HepG2 (cell line): ENCODE results near the gene PDE9A. TPM values are rescaled to one million over a fixed set of nuclear protein-coding genes. Genes with fewer than 3 reads are reported as not detected.

Source experiments
- BRD4 ChIP-seq: sonication (generic); formaldehyde crosslinking; IDR thresholded peaks from 2 replicates; pipeline ENCODE4 v1.4.0; 2020; ENCODE audit warnings: missing genetic modification reagents
- CHD2 ChIP-seq: IDR thresholded peaks from 2 replicates; pipeline ENCODE4 v1.6.1; 2011; ENCODE audit warnings: low read depth, low read length, improper control_type of control experiment
- ELF1 ChIP-seq: sonication (generic); formaldehyde crosslinking; IDR thresholded peaks from 2 replicates; pipeline ENCODE4 v1.4.0; 2020; ENCODE audit warnings: missing genetic modification reagents
- ELF4 ChIP-seq: sonication (generic); formaldehyde crosslinking; IDR thresholded peaks from 2 replicates; pipeline ENCODE4 v1.5.0; 2020; ENCODE audit warnings: missing genetic modification reagents, mild to moderate bottlenecking, moderate library complexity, borderline replicate concordance
- ETV6 ChIP-seq: sonication (generic); formaldehyde crosslinking; conservative IDR thresholded peaks from 2 replicates; pipeline ENCODE4 v1.4.0; 2020; ENCODE audit warnings: missing genetic modification reagents
- HNF4A ChIP-seq: sonication (generic); formaldehyde crosslinking; IDR thresholded peaks from 2 replicates; pipeline ENCODE4 v1.4.0; 2020; ENCODE audit warnings: missing genetic modification reagents
- MLLT10 ChIP-seq: sonication (generic); formaldehyde crosslinking; IDR thresholded peaks from 2 replicates; pipeline ENCODE4 v1.4.0; 2020; ENCODE audit warnings: missing genetic modification reagents
- MYC ChIP-seq: sonication (generic); formaldehyde crosslinking; IDR thresholded peaks from 2 replicates; pipeline ENCODE4 v1.9.0; 2021; ENCODE audit warnings: missing genetic modification reagents, borderline replicate concordance
- ONECUT2 ChIP-seq: sonication (generic); formaldehyde crosslinking; IDR thresholded peaks from 2 replicates; pipeline ENCODE4 v1.4.0; 2020; ENCODE audit warnings: missing genetic modification reagents
- RBM39 ChIP-seq: fragments of 200-400 bp; formaldehyde crosslinking; IDR thresholded peaks from one replicate; pipeline ENCODE4 v1.6.1; 2018; ENCODE audit warnings: antibody characterized with exemption, mild to moderate bottlenecking, low read depth, low read length; ENCODE audit not compliant: poor library complexity, severe bottlenecking
- SOX5 ChIP-seq: IDR thresholded peaks from 2 replicates; pipeline ENCODE4 v1.6.1; 2016; ENCODE audit warnings: borderline replicate concordance
- SUZ12 ChIP-seq: fragments of 150-350 bp; IDR thresholded peaks from 2 replicates; pipeline ENCODE4 v1.6.1; 2014; ENCODE audit warnings: low read depth, low read length
- U2AF1 ChIP-seq: fragments of 200-400 bp; formaldehyde crosslinking; optimal IDR thresholded peaks from 2 replicates; pipeline ENCODE3; 2017; ENCODE audit warnings: mild to moderate bottlenecking, low read depth, low read length
- ZBTB21 ChIP-seq: sonication (generic); formaldehyde crosslinking; IDR thresholded peaks from 2 replicates; pipeline ENCODE4 v1.4.0; 2020; ENCODE audit warnings: missing genetic modification reagents
- ZNF207 ChIP-seq: fragments of 450-650 bp; IDR thresholded peaks from 2 replicates; pipeline ENCODE4 v1.6.1; 2016; ENCODE audit warnings: antibody characterized with exemption, borderline replicate concordance
- ZNF274 ChIP-seq: sonication (generic); formaldehyde crosslinking; IDR thresholded peaks from 2 replicates; pipeline ENCODE4 v1.5.1; 2020; ENCODE audit warnings: mild to moderate bottlenecking, missing genetic modification reagents
- ZNF382 ChIP-seq: sonication (generic); formaldehyde crosslinking; IDR thresholded peaks from 2 replicates; pipeline ENCODE4 v1.5.0; 2020; ENCODE audit warnings: missing genetic modification reagents, mild to moderate bottlenecking, borderline replicate concordance
- ZNF724P ChIP-seq: sonication (generic); formaldehyde crosslinking; IDR thresholded peaks from 2 replicates; pipeline ENCODE4 v1.8.0; 2022; ENCODE audit warnings: missing genetic modification reagents, borderline replicate concordance
- ZSCAN12 ChIP-seq: sonication (generic); formaldehyde crosslinking; IDR thresholded peaks from 2 replicates; pipeline ENCODE4 v1.9.0; 2021; ENCODE audit warnings: mild to moderate bottlenecking, missing genetic modification reagents
- polyA plus RNA-seq, 8 experiments: library from polyadenylated mRNA; depleted of rRNA in 3 of 8; stranded (reverse) in 7 of 8; unstranded in 1 of 8; fragments of >200 nt; fragmentation: Illumina TruSeq in 4 of 8; extraction: Trizol in 4 of 8; gene quantifications; 2 replicates each; pipeline versions ENCODE4 v1.2.1 to v1.2.3, GENCODE V29; 2011 to 2016; ENCODE audit warnings: low read depth in 4 of 8, missing spikeins in 1 of 8, mixed read lengths in 1 of 8; ENCODE audit not compliant: insufficient read depth in 1 of 8
- total RNA-seq, 5 experiments: library from RNA; depleted of rRNA; stranded (reverse); fragments of >200 nt; fragmentation: Illumina TruSeq; extraction: Trizol; gene quantifications; 2 replicates each; pipeline ENCODE4 v1.2.3, GENCODE V29; 2016; ENCODE audit warnings: low read depth in 1 of 5
- TF ChIP-seq, protein P1 (sequence below): sonication (generic); formaldehyde crosslinking; IDR thresholded peaks from 2 replicates; pipeline ENCODE4 v1.4.0; 2020; ENCODE audit warnings: missing genetic modification reagents, borderline replicate concordance
- TF ChIP-seq, protein P2 (sequence below): sonication (generic); formaldehyde crosslinking; IDR thresholded peaks from 2 replicates; pipeline ENCODE4 v1.8.0; 2023; ENCODE audit warnings: mild to moderate bottlenecking, missing genetic modification reagents
- TF ChIP-seq, protein P3 (sequence below): sonication (generic); formaldehyde crosslinking; IDR thresholded peaks from 2 replicates; pipeline ENCODE4 v1.5.1; 2020; ENCODE audit warnings: mild to moderate bottlenecking, missing genetic modification reagents, moderate library complexity

Gene PDE9A
- total and polyA plus RNA-seq, 2 of the 13 experiments (the other 11 are each of a cell fraction or from before 2014, with no cell fraction given), result 4.6 to 19.7 TPM

DNA sequence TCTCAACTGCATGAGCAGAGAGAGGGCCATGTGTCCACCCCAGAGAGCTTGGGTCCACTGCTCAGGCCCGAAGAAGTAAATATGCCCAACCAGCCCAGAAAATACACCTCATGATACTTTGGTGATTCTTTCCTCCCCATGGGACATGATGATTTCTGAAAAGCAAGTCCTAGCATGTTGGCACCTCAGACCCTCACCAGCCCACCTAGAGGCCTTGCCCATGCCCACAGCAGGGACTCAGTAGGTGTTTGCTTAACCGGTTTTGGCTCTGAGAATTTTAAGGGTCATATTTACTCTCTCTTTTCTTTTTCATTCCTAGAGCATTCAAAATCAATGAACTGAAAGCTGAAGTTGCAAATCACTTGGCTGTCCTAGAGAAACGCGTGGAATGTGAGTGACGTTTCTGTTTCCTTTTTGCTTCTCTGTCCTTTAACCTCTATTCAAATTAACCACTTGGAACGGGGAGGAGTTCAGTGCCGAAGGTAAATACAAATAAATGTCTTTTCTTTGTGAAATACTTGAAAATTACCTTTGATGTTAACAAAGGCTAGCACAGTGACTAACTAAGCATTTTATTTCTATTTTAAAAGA is 79.7 kb downstream of the PDE9A start (continued):
- TF ChIP-seq, protein P1, sequence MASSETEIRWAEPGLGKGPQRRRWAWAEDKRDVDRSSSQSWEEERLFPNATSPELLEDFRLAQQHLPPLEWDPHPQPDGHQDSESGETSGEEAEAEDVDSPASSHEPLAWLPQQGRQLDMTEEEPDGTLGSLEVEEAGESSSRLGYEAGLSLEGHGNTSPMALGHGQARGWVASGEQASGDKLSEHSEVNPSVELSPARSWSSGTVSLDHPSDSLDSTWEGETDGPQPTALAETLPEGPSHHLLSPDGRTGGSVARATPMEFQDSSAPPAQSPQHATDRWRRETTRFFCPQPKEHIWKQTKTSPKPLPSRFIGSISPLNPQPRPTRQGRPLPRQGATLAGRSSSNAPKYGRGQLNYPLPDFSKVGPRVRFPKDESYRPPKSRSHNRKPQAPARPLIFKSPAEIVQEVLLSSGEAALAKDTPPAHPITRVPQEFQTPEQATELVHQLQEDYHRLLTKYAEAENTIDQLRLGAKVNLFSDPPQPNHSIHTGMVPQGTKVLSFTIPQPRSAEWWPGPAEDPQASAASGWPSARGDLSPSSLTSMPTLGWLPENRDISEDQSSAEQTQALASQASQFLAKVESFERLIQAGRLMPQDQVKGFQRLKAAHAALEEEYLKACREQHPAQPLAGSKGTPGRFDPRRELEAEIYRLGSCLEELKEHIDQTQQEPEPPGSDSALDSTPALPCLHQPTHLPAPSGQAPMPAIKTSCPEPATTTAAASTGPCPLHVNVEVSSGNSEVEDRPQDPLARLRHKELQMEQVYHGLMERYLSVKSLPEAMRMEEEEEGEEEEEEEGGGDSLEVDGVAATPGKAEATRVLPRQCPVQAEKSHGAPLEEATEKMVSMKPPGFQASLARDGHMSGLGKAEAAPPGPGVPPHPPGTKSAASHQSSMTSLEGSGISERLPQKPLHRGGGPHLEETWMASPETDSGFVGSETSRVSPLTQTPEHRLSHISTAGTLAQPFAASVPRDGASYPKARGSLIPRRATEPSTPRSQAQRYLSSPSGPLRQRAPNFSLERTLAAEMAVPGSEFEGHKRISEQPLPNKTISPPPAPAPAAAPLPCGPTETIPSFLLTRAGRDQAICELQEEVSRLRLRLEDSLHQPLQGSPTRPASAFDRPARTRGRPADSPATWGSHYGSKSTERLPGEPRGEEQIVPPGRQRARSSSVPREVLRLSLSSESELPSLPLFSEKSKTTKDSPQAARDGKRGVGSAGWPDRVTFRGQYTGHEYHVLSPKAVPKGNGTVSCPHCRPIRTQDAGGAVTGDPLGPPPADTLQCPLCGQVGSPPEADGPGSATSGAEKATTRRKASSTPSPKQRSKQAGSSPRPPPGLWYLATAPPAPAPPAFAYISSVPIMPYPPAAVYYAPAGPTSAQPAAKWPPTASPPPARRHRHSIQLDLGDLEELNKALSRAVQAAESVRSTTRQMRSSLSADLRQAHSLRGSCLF, result no peak
- no peak for TF ChIP-seq ZSCAN12
- TF ChIP-seq CHD2, result no peak
- 0 out of 2 replicates have a peak, but pooled peaks have one; percentile 20 for TF ChIP-seq HNF4A (CRISPR knock-in tag)
- TF ChIP-seq SOX5 (CRISPR knock-in tag), result peak; percentile 63; the same call in 1 of the 2 replicates
- TF ChIP-seq, protein P2, sequence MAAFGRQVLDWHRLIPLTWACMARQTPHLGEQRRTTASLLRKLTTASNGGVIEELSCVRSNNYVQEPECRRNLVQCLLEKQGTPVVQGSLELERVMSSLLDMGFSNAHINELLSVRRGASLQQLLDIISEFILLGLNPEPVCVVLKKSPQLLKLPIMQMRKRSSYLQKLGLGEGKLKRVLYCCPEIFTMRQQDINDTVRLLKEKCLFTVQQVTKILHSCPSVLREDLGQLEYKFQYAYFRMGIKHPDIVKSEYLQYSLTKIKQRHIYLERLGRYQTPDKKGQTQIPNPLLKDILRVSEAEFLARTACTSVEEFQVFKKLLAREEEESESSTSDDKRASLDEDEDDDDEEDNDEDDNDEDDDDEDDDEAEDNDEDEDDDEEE (CRISPR knock-in tag), result no peak
- TF ChIP-seq ELF1 (CRISPR knock-in tag), result no peak
- TF ChIP-seq ZNF724P (CRISPR knock-in tag), result no peak
- TF ChIP-seq ONECUT2, result peak; percentile 62; the same call in 1 of the 2 replicates
- no peak for TF ChIP-seq ETV6
- TF ChIP-seq, protein P3, sequence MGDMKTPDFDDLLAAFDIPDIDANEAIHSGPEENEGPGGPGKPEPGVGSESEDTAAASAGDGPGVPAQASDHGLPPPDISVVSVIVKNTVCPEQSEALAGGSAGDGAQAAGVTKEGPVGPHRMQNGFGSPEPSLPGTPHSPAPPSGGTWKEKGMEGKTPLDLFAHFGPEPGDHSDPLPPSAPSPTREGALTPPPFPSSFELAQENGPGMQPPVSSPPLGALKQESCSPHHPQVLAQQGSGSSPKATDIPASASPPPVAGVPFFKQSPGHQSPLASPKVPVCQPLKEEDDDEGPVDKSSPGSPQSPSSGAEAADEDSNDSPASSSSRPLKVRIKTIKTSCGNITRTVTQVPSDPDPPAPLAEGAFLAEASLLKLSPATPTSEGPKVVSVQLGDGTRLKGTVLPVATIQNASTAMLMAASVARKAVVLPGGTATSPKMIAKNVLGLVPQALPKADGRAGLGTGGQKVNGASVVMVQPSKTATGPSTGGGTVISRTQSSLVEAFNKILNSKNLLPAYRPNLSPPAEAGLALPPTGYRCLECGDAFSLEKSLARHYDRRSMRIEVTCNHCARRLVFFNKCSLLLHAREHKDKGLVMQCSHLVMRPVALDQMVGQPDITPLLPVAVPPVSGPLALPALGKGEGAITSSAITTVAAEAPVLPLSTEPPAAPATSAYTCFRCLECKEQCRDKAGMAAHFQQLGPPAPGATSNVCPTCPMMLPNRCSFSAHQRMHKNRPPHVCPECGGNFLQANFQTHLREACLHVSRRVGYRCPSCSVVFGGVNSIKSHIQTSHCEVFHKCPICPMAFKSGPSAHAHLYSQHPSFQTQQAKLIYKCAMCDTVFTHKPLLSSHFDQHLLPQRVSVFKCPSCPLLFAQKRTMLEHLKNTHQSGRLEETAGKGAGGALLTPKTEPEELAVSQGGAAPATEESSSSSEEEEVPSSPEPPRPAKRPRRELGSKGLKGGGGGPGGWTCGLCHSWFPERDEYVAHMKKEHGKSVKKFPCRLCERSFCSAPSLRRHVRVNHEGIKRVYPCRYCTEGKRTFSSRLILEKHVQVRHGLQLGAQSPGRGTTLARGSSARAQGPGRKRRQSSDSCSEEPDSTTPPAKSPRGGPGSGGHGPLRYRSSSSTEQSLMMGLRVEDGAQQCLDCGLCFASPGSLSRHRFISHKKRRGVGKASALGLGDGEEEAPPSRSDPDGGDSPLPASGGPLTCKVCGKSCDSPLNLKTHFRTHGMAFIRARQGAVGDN (CRISPR knock-in tag), result 0 out of 2 replicates have a peak, but pooled peaks have one; percentile 3
- no peak for TF ChIP-seq U2AF1
- no peak for TF ChIP-seq ZNF207
- TF ChIP-seq ZBTB21 (CRISPR knock-in tag), result no peak
- TF ChIP-seq MLLT10 (CRISPR knock-in tag), result no peak
- no peak for TF ChIP-seq BRD4
- TF ChIP-seq MYC (CRISPR knock-in tag), result no peak
- no peak for TF ChIP-seq ZNF274 (CRISPR knock-in tag)
- TF ChIP-seq ELF4 (CRISPR knock-in tag), result 0 out of 2 replicates have a peak, but pooled peaks have one; percentile 30
- TF ChIP-seq RBM39, result no peak
- TF ChIP-seq SUZ12, result no peak
- TF ChIP-seq ZNF382 (CRISPR knock-in tag), result no peak
